Nephron progenitor cell (in vitro differentiated cells): ENCODE data around the gene RAD51B.

Experiments
- DNase-seq: peaks from one replicate; pipeline ENCODE4 v3.0.0; 2021
- H3K27ac Mint-ChIP-seq: 2 replicates; pipeline ENCODE4 v1.8.0; 2021; ENCODE audit warnings: mild to moderate bottlenecking, moderate library complexity, mixed read lengths
- H3K27me3 Mint-ChIP-seq: 2 replicates; pipeline ENCODE4 v1.8.0; 2021; ENCODE audit warnings: mild to moderate bottlenecking, low read depth, mixed read lengths; ENCODE audit not compliant: poor library complexity
- H3K36me3 Mint-ChIP-seq: 2 replicates; pipeline ENCODE4 v1.8.0; 2021; ENCODE audit warnings: low read depth, mixed read lengths
- H3K4me1 Mint-ChIP-seq: 2 replicates; pipeline ENCODE4 v1.8.0; 2021; ENCODE audit warnings: mixed read lengths
- H3K4me3 Mint-ChIP-seq: 2 replicates; pipeline ENCODE4 v1.8.0; 2021; ENCODE audit warnings: mild to moderate bottlenecking, moderate library complexity, mixed read lengths
- H3K9me3 Mint-ChIP-seq: 2 replicates; pipeline ENCODE4 v1.8.0; 2021; ENCODE audit warnings: mild to moderate bottlenecking, moderate library complexity, mixed read lengths
- TF ChIP-seq, protein P1 (sequence below): fragments of 200-600 bp; sonication (generic); IDR thresholded peaks from 2 replicates; pipeline ENCODE4 v1.5.0; 2021; ENCODE audit warnings: antibody characterized with exemption

The RAD51B gene

DNA sequence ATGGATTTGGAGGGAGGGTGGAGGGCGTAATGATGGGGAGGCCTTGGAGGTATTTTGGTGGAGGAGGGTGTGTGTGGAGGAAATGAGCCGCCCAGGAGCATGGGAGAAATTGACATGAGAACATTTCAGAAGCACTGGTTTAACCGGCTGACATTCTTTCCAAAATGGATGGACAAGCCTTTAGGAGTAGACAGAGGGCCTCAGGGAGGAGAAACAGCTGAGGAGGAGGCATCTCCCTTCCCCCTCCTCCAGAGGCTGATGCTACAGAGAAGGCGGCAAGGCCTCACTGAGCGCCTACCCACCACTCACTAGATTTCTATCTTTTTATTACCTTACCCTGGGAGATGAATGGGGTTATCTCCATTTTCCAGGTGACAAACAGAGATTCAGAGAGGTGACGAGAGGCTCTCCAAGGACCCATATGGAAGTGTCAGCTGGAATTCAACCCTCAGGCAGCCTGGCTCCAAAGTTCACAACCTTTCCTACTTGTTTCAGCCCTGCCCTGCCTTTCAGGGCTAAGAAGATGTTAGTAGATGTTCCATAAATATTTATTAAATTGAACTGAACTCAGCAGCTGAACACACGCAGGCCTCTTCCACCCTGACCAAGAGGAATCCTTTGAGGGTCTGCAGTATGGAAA, 683.7 kb downstream of the RAD51B start:
- Mint-ChIP-seq H3K4me3 (peak overlapping the region; percentile 22), H3K36me3 (peaks cover 5% of the 10 kb centered on the region), H3K4me1 (peaks cover 88% of the 10 kb centered on the region), H3K27ac (peak overlapping the region; percentile 94), H3K9me3 (no peaks in the 10 kb centered on the region), H3K27me3 (no peaks in the 10 kb centered on the region)
- no peak for DNase-seq
- TF ChIP-seq, protein P1, sequence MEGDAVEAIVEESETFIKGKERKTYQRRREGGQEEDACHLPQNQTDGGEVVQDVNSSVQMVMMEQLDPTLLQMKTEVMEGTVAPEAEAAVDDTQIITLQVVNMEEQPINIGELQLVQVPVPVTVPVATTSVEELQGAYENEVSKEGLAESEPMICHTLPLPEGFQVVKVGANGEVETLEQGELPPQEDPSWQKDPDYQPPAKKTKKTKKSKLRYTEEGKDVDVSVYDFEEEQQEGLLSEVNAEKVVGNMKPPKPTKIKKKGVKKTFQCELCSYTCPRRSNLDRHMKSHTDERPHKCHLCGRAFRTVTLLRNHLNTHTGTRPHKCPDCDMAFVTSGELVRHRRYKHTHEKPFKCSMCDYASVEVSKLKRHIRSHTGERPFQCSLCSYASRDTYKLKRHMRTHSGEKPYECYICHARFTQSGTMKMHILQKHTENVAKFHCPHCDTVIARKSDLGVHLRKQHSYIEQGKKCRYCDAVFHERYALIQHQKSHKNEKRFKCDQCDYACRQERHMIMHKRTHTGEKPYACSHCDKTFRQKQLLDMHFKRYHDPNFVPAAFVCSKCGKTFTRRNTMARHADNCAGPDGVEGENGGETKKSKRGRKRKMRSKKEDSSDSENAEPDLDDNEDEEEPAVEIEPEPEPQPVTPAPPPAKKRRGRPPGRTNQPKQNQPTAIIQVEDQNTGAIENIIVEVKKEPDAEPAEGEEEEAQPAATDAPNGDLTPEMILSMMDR, result no peak

DNA sequence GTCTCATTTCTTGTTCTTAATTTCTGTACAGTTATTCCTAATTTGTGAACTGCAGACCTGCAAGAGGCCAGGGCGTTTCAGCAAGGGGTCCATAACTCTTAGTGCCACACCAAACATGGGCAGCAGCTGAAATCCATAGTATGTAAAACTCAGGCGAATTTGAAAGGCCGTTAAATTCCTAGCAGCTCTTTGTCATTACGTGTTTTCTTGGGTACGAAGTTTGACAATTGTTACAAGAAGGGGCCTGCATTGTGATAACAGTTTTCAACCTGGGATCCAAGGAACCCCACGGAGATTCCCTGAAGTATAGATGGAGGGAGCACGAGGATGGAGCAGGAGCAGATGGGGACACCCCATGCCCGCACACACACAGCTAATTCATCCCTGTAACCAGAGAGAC, 685.3 kb downstream of the RAD51B start:
- H3K27ac Mint-ChIP-seq, result peak overlapping the region; percentile 54

DNA sequence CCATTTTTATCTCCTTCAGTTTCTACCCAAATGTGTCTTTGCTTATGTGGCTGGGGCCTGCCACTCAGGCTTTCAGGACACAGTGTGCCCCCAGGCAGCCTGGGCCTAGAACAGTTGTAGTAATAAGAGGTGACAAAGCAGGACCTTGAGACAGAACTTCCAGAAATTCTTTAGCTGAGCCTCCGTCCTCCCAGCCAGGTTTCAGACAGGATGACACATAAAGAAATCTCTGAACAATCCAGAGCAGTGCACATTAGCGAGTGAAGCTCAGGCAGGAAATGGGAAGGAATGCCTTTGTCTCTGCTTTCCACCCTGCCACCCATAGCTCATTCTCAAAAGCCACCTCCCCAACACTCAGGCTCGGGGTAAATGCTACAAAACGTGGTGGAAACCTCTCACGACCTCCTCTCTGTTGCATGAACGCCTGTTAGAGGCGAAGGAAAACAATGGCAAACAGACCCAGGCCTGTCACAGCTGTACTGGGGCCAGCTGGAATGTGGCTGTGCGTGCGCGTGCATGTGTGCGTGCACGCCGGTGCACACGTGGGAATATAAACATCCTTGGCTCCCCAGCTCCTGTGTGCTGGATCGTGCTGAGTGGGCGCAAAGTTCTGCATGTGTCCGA, 686.6 kb downstream of the RAD51B start:
- Mint-ChIP-seq H3K4me3 (no peak overlapping the region), H3K27me3 (no peaks in the 10 kb centered on the region), H3K4me1 (peaks cover 81% of the 10 kb centered on the region), H3K27ac (peak overlapping the region; percentile 78), H3K36me3 (no peaks in the 10 kb centered on the region), H3K9me3 (no peaks in the 10 kb centered on the region)
- no peak for DNase-seq
- TF ChIP-seq, protein P1, result no peak

More for the DNA sequence above, 685.3 kb downstream of the RAD51B start:
- DNase-seq, result no peak
- Mint-ChIP-seq H3K9me3 (no peaks in the 10 kb centered on the region), H3K4me3 (no peak overlapping the region), H3K4me1 (peaks cover 81% of the 10 kb centered on the region), H3K36me3 (peaks cover 2% of the 10 kb centered on the region), H3K27me3 (no peaks in the 10 kb centered on the region)
- TF ChIP-seq, protein P1, result no peak

DNA sequence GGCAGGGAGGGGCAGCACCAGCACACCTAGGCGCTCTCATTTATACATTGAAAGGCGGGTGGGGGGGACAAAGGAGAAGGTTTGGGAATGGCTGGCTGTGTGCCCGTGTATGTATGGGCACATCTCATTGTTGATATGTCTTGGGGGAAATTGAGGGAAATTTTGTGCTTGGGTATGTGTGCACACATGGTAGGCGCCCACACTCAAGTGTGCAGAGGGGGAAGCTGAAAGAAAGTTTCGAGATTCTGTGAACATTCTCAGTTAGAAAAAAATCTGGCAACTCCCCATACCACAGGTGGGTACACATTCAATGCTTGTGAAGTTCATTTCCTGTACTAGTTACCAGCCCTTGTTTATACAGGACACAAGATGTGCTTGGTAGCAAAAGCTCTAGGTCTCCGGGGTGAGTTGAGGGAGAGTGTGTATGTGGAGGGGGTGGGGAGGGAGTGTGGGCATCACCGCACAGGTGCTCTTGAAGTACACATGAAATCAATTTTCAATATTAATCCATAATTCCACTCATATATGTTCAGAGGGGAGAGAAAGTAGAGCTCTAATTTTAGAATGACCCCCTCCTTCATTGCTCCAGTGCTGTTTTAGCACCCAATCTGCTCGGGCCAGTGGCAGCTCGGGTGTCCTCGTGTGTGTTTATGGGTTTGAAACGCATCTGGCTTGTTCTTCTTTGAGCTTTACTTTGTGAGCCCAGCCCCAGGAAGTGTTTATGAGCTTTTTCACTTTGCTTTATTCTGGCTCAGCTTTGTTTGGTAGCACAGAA, 687.3 kb downstream of the RAD51B start:
- peak overlapping the region; percentile 78 for H3K27ac Mint-ChIP-seq
- H3K27me3 Mint-ChIP-seq, result no peaks in the 10 kb centered on the region
- H3K4me1 Mint-ChIP-seq, result peaks cover 82% of the 10 kb centered on the region
- no peak overlapping the region for H3K4me3 Mint-ChIP-seq
- TF ChIP-seq, protein P1, result no peak
- no peak for DNase-seq
- no peaks in the 10 kb centered on the region for H3K9me3 Mint-ChIP-seq
- H3K36me3 Mint-ChIP-seq, result no peaks in the 10 kb centered on the region

DNA sequence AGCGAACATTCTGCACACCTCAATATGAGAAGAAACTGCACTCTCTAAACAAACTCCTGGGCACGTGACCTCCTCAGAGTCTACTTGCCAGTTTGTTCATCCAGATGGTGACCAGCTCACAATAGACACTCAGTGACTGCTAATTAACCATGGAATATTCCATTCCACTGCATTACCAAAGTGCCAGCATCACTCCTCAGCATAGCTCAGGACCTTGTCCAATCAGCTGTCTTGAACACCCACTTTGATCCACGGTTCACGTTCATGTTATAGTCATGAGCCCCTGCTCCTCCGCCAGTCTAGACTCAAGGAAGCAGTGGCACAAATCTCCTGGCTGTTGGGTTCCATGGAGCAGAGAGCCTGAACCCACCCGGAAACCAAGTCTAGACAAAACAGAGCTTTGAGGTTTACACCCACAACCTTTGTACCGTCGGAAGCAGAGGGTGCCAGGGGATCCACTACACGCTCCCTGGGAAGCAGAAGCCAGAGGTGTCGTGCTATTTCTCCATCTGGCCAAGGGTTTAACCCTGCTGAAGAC, 688.0 kb downstream of the RAD51B start:
- no peak overlapping the region for H3K27ac Mint-ChIP-seq

More for the DNA sequence above, 688.0 kb downstream of the RAD51B start:
- no peaks in the 10 kb centered on the region for H3K36me3 Mint-ChIP-seq
- DNase-seq, result no peak
- TF ChIP-seq, protein P1, result no peak
- no peaks in the 10 kb centered on the region for H3K9me3 Mint-ChIP-seq
- H3K27me3 Mint-ChIP-seq, result no peaks in the 10 kb centered on the region
- peaks cover 82% of the 10 kb centered on the region for H3K4me1 Mint-ChIP-seq
- no peak overlapping the region for H3K4me3 Mint-ChIP-seq
